Peyer's patch (tissue), 4 donors: ENCODE measurements around the gene ZNF576.

Experiments used
- CTCF ChIP-seq, 6 experiments: fragments of 450-650 bp in 4 of 6; fragments of 200-600 bp in 2 of 6; sonication (generic) in 1 of 6; IDR thresholded peaks; one replicate each; pipeline ENCODE4 v1.5.1; 2017 to 2019; ENCODE audit warnings: antibody characterized with exemption in 6 of 6, mild to moderate bottlenecking in 3 of 6, moderate library complexity in 1 of 6
- POLR2A ChIP-seq, 2 donors: fragments of 450-650 bp; IDR thresholded peaks; one replicate each; pipeline ENCODE4 v1.5.1; 2017; ENCODE audit warnings: antibody characterized with exemption in 2 of 2, mild to moderate bottlenecking in 2 of 2, moderate library complexity in 2 of 2

GRCh38 chr19:43649514-43649913 lies 53.1 kb downstream of the ZNF576 start:
- TF ChIP-seq CTCF (IDR thresholded peaks at IDR 0.05), result no peak
- TF ChIP-seq POLR2A (IDR thresholded peaks at IDR 0.05), result no peak
